ENCODE measurements around the gene DIS3L.

GRCh38 chr15:66278056-66278455, 15.3 kb upstream of the DIS3L start:
- TF ChIP-seq POLR2A (IDR thresholded peaks at IDR 0.05; ENCODE audit: low read depth, low read length) (no peak), MXI1 (IDR thresholded peaks at IDR 0.05; ENCODE audit: borderline replicate concordance, low read depth, low read length) (no peak), CTCF (conservative IDR thresholded peaks at IDR 0.05; ENCODE audit: low read depth, low read length) (no peak)

Data from IMR-90 (cell line).